H1 (cell line): ENCODE data around the gene UHRF1.

Experiments
- ATF3 ChIP-seq: IDR thresholded peaks from 2 replicates; pipeline ENCODE4 v1.6.1; 2011; ENCODE audit warnings: low read depth, mild to moderate bottlenecking, low read length; ENCODE audit not compliant: insufficient read depth
- CREB1 ChIP-seq: IDR thresholded peaks from 2 replicates; pipeline ENCODE4 v1.6.1; 2012; ENCODE audit warnings: inconsistent platforms
- CTCF ChIP-seq, 3 experiments: IDR thresholded peaks; 1 replicate in 2 of 3; 2 replicates in 1 of 3; pipeline versions ENCODE4 v1.5.1 to v1.6.1; 2011; ENCODE audit warnings: low read length in 3 of 3, mild to moderate bottlenecking in 3 of 3, inconsistent platforms in 2 of 3, low read depth in 1 of 3, moderate library complexity in 1 of 3; ENCODE audit not compliant: insufficient read depth in 1 of 3; ENCODE audit errors: control extremely low read depth in 1 of 3
- EGR1 ChIP-seq: IDR thresholded peaks from 2 replicates; pipeline ENCODE4 v1.6.1; 2011; ENCODE audit warnings: low read depth, low read length, borderline replicate concordance
- EP300 ChIP-seq, 2 experiments: IDR thresholded peaks; 1 replicate in 1 of 2; 2 replicates in 1 of 2; pipeline ENCODE4 v1.6.1; 2011 to 2012; ENCODE audit warnings: low read depth in 2 of 2, low read length in 2 of 2, mild to moderate bottlenecking in 2 of 2, borderline replicate concordance in 1 of 2, inconsistent platforms in 1 of 2, moderate library complexity in 1 of 2
- EZH2 ChIP-seq: fragments of 200-600 bp; sonication (generic); IDR thresholded peaks from 2 replicates; pipeline ENCODE4 v1.7.1; 2012; ENCODE audit warnings: low read depth, mild to moderate bottlenecking, moderate library complexity, low read length, inconsistent platforms; ENCODE audit not compliant: severe bottlenecking
- JUND ChIP-seq: IDR thresholded peaks from 2 replicates; pipeline ENCODE4 v1.6.1; 2011; ENCODE audit warnings: mild to moderate bottlenecking, improper control_type of control experiment, low read length
- KDM1A ChIP-seq: fragments of 200-600, 300-600 bp; sonication (generic); IDR thresholded peaks from 2 replicates; pipeline ENCODE4 v1.7.1; 2016; ENCODE audit warnings: mild to moderate bottlenecking, low read length, borderline replicate concordance
- POLR2A ChIP-seq, 2 experiments: IDR thresholded peaks; 1 replicate in 1 of 2; 2 replicates in 1 of 2; pipeline ENCODE4 v1.6.1; 2011; ENCODE audit warnings: low read depth in 2 of 2, low read length in 2 of 2, mild to moderate bottlenecking in 2 of 2; ENCODE audit errors: control extremely low read depth in 1 of 2
- POLR2AphosphoS5 ChIP-seq: IDR thresholded peaks from 2 replicates; pipeline ENCODE4 v1.6.1; 2011; ENCODE audit warnings: low read depth, low read length
- RBBP5 ChIP-seq: IDR thresholded peaks from 2 replicates; pipeline ENCODE4 v1.7.1; 2012; ENCODE audit warnings: low read depth, mild to moderate bottlenecking, inconsistent platforms, low read length, moderate library complexity, borderline replicate concordance
- SRF ChIP-seq: IDR thresholded peaks from 2 replicates; pipeline ENCODE4 v1.6.1; 2011; ENCODE audit warnings: mild to moderate bottlenecking, low read depth, low read length, moderate library complexity
- USF2 ChIP-seq: IDR thresholded peaks from 2 replicates; pipeline ENCODE4 v1.6.1; 2011; ENCODE audit warnings: low read length, improper control_type of control experiment
- ZNF274 ChIP-seq: IDR thresholded peaks from 2 replicates; pipeline ENCODE4 v1.7.0; 2012; ENCODE audit warnings: low read length, borderline replicate concordance; ENCODE audit errors: extremely low read depth

- no peak for TF ChIP-seq POLR2A (IDR thresholded peaks at IDR 0.05; ENCODE audit: control extremely low read depth in 1 of 2, low read depth in 2 of 2, low read length in 2 of 2)
- no peak for TF ChIP-seq ATF3
- no peak for TF ChIP-seq SRF
- no peak for TF ChIP-seq EGR1
- no peak for TF ChIP-seq CTCF (IDR thresholded peaks at IDR 0.05; ENCODE audit: control extremely low read depth in 1 of 3, insufficient read depth in 1 of 3, low read depth in 1 of 3, low read length in 3 of 3)
- no peak for TF ChIP-seq USF2
- no peak for TF ChIP-seq CREB1
- no peak for TF ChIP-seq KDM1A
- no peak for TF ChIP-seq ZNF274
- no peak for TF ChIP-seq JUND
- no peak for TF ChIP-seq EZH2
- TF ChIP-seq EP300 (IDR thresholded peaks at IDR 0.05; ENCODE audit: borderline replicate concordance in 1 of 2, low read depth in 2 of 2, low read length in 2 of 2), result no peak
- no peak for TF ChIP-seq POLR2AphosphoS5
- TF ChIP-seq RBBP5, result no peak
Measured at GRCh38 chr19:4906963-4907362, 2.3 kb upstream of the UHRF1 start.
